Right lung (tissue), 10 donors: ENCODE data around the gene MTX1. TPM values are rescaled to one million over a fixed set of nuclear protein-coding genes. Genes with fewer than 3 reads are reported as not detected.
"Not testable (repeated sequence)": the region's sequence is repeated elsewhere in the genome, so short reads cannot be mapped to it uniquely, and the experiment has no call there.

Source experiments
- DNase-seq, 2 donors: peaks; one replicate each; pipeline ENCODE4 v3.0.0-alpha.2; 2013
- long read RNA-seq, 8 donors: transcript quantifications; one replicate each; lab custom pipeline, GENCODE V29; 2026
- polyA plus RNA-seq, 5 donors: library from polyadenylated mRNA; unstranded; fragments of 120-200 nt; gene quantifications; one replicate each; pipeline versions ENCODE4 v1.2.1 to v1.2.3, GENCODE V29; 2013; ENCODE audit warnings: inconsistent platforms in 1 of 5, low replicate concordance in 1 of 5; ENCODE audit not compliant: insufficient read length in 5 of 5, insufficient read depth in 1 of 5

MTX1 gene
- 10 to 100 TPM; 27.8 to 38.3 (median 32.0) TPM for polyA plus RNA-seq
- long read RNA-seq, donor 1, transcript MTX1-202 (8 exons, 1,632 nt) = major isoform, 23 of 25 reads
- long read RNA-seq, donor 1, partial matches to known transcripts = 0 of 25 reads
- long read RNA-seq, donor 1, other reads (novel, unspliced or antisense) = 0 of 25 reads
- long read RNA-seq, donor 2, transcript MTX1-202 (8 exons, 1,632 nt) = major isoform, 14 of 15 reads
- long read RNA-seq, donor 2, partial matches to known transcripts = 0 of 15 reads
- long read RNA-seq, donor 2, other reads (novel, unspliced or antisense) = 0 of 15 reads
- long read RNA-seq, donor 3, transcript MTX1-202 (8 exons, 1,632 nt) = major isoform, 13 of 16 reads
- long read RNA-seq, donor 3, partial matches to known transcripts = 0 of 16 reads
- long read RNA-seq, donor 3, other reads (novel, unspliced or antisense) = 0 of 16 reads
- long read RNA-seq, donor 4, transcript MTX1-202 (8 exons, 1,632 nt) = major isoform, 8 of 8 reads
- long read RNA-seq, donor 4, partial matches to known transcripts = 0 of 8 reads
- long read RNA-seq, donor 4, other reads (novel, unspliced or antisense) = 0 of 8 reads
- long read RNA-seq, donor 5, transcript MTX1-202 (8 exons, 1,632 nt) = major isoform, 22 of 36 reads
- long read RNA-seq, donor 5, partial matches to known transcripts = 6 of 36 reads
- long read RNA-seq, donor 5, other reads (novel, unspliced or antisense) = 5 of 36 reads
- long read RNA-seq, donor 6, transcript MTX1-202 (8 exons, 1,632 nt) = major isoform, 17 of 18 reads
- long read RNA-seq, donor 6, partial matches to known transcripts = 0 of 18 reads
- long read RNA-seq, donor 6, other reads (novel, unspliced or antisense) = 0 of 18 reads
- long read RNA-seq, donor 7, transcript MTX1-202 (8 exons, 1,632 nt) = major isoform, 13 of 14 reads
- long read RNA-seq, donor 7, partial matches to known transcripts = 0 of 14 reads
- long read RNA-seq, donor 7, other reads (novel, unspliced or antisense) = 0 of 14 reads
- long read RNA-seq, donor 8, partial matches to known transcripts = 0 of 4 reads
- long read RNA-seq, donor 8, other reads (novel, unspliced or antisense) = 0 of 4 reads

DNA sequence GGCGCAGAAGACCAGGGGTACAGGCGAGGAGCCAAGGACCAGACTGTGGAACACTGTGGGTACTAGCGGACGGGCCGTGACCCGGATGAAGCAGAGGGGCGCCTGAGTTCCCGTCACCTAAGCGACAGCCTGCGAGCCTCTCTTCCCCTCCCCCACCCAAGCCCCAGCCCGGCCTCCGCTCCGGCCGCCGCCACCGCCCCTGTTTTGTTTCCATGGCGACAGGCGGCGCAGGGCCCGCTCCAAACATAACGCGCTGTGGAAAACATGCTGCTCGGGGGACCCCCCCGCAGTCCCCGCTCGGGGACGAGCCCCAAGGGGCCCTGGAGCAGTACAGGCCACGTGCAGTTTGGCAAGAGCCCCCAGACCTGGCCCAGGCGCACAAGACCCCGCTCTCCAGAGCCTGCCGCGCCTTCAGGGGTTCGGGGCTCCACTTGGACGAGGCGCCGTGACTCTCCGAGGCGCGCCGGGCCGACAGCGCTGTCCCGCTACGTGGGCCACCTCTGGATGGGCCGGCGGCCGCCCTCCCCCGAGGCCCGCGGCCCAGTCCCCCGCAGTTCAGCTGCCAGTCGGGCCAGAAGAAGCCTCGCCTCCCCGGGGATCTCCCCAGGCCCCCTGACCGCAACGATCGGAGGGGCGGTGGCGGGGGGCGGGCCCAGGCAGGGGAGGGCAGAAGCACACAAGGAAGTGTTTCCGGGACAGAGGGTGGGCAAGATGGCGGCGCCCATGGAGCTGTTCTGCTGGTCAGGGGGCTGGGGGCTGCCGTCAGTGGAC is at the start of gene MTX1:
Gene MTX1 (plus strand): TSS at position 155 of the 771 bp plus-strand sequence. CDS start 110 bp downstream, at position 265.
- peak; percentile 94 for DNase-seq

GRCh38 chr1:155158991-155159390 is 49.5 kb upstream of the MTX1 start:
- DNase-seq = no peak

GRCh38 chr1:155160128-155160527 is 48.4 kb upstream of the MTX1 start:
- no peak for DNase-seq

DNA sequence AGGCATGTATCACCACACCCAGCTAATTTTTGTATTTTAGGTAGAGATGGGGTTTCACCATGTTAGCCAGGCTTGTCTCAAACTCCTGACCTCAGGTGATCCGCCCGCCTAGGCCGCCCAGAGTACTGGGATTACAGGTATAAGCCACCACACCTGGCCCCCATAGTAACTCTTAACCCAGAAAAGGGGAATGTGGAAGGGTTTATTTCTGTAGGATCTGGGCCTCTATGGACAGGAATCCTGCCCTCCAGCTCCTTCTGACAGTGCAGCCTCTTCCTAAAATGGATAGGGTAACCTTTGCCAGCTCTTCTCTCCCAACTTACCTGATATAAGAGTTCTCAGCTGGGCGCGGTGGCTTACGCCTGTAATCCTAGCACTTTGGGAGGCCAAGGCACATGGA is 45.9 kb upstream of the MTX1 start:
- DNase-seq = not testable (repeated sequence)

DNA sequence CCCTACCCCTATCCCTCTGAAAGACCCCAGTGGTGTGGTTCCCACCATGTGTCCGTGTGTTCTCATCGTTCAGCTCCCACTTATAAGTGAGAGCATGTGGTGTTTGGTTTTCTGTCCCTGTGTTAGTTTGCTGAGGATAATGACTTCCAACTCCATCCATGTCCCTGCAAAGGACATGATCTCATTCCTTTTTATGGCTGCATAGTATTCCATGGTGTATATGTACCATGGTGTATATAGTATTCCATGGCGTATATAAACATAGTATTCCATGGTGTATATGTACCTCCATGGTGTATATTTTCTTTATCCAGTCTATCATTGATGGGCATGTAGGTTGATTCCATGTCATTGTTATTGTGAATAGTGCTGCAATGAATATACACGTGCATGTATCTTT is 44.7 kb upstream of the MTX1 start:
- not testable (repeated sequence) for DNase-seq

DNA sequence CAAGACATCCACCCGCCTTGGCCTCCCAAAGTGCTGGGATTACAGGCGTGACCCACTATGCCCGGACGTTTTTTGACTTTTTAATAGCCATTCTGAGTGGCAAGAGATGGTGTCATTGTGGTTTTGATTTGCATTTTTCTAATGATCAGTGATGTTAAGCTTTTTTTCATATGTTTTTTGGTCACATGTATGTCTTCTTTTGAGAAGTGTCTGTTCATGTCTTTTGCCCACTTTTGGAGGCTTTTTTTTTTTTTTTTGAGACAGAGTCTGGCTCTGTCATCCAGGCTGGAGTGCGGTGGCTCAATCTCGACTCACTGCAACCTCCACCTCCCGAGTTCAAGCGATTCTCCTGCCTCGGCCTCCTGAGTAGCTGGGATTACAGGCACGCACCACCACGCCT is 43.9 kb upstream of the MTX1 start:
- not testable (repeated sequence) for DNase-seq

- no peak for DNase-seq
These were observed 42.4 kb upstream of the MTX1 start for GRCh38 chr1:155166051-155166470.

DNA sequence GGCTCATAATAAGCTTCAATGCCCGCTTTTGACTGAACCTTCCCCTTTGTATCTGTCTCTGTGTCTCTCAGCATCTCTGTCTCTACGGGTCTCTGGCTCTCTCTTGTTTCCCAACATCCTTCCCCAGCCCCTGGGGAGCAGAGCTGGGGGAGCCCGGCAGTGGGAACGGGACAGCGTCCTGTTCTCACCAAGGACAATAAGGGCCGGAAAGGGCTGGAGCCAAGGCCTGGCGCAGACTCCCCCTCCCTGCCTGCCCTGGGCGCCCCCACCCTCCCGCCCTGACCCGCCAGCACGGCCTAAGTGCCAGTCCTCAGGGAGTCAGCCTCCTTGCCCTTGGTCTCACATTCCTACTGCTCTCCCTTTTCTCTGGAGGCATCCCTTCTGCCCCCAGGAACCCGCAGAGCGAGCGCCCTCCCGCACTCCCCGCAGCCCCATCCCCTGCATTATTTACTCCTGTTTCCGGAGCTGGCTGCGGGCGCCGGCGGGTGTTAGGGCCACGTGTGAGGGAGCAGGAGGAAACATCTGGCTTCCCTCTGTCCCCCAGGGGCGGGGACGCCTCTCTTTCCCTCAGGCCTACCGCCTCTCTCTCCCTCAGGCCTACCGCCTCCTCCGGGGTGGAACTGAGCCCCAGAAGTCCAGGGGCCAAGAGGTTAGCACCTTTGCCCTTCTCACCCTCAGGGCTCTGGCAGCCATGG is 41.9 kb upstream of the MTX1 start:
- peak; percentile 73 to 78 for DNase-seq

DNA sequence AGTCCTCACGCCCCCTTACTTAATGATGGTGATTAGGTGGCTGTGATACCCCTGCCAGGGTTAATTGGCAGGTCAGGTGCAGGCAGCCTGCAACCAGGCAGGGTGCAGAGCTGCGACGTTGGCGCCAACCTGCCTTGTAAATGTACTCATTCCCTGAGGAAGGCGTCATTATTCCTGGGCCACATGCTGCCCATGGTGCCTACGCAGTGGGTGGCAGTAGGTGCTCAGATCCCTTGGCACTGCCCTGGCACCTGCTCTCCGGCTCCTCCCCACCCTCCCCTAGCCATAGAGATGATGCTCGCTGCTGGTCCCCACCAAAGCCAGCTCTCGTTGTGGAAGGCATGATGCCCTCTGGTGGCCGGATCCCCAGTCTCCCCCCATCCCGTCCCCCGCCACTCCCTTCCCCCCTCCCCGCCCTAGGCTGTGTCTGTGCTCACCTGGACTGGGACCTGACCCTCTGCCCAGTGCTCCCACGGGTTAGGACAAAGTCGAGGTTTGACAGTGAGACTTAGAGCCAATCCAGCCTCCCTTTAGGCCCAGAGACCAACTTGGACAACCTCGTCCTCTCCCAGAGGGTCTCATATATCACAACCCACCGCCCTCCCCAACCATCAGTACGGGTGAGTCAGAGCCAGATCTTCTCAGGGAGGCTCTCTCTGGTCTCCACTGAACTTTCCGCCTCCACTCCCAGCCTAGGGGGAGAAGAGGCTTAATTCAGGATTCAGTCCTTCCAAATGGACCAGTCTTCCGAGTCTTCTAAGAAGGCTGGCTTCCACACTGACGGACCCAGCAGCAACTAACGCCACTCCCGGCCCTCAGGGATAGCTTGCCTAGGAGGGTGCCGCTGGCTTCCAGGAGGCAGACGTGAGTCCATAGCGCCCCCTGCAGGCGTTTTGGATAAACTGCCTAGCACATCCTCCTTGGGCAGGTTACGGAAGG is 41.1 kb upstream of the MTX1 start:
- peak in 1 of 2 donors; percentile 76 for DNase-seq

- DNase-seq = not testable (repeated sequence)
These were observed 40.4 kb upstream of the MTX1 start for GRCh38 chr1:155168105-155168445.

DNA sequence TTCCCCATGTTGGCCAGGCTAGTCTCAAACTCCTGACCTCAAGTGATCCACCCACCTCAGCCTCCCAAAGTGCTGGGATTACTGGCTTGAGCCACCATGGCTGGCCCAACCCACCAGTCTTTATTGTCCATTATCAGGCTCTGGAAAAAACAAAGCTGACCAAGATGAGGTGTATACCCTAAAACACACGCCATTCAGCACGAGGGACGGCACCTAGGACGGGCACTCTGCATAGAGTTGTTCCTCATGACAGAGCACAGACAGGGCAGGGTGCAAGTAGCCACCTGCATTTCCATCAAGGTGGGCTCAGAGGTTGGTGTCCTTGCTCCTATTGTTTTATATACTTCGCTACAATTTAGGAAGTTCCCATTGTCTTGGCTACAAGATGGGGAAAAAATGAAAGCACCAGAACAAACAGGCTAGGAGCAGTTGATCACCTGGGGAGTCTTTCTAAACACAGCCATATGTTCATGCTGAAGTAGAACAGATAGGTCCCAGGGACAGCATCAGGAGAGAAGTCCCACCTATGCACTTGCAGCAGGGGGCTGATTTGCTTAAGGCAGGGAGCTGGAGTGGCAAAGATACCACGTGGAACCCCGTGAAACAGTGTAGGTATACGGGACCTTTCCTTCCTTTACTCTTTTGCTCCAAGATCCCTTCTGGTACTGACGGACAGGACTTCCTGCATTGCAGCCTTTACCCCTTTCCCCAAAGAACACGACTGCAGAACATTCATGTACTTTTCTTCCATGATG is 39.9 kb upstream of the MTX1 start:
- DNase-seq = no peak

- no peak for DNase-seq
These were observed 39.0 kb upstream of the MTX1 start for GRCh38 chr1:155169541-155169940.

DNA sequence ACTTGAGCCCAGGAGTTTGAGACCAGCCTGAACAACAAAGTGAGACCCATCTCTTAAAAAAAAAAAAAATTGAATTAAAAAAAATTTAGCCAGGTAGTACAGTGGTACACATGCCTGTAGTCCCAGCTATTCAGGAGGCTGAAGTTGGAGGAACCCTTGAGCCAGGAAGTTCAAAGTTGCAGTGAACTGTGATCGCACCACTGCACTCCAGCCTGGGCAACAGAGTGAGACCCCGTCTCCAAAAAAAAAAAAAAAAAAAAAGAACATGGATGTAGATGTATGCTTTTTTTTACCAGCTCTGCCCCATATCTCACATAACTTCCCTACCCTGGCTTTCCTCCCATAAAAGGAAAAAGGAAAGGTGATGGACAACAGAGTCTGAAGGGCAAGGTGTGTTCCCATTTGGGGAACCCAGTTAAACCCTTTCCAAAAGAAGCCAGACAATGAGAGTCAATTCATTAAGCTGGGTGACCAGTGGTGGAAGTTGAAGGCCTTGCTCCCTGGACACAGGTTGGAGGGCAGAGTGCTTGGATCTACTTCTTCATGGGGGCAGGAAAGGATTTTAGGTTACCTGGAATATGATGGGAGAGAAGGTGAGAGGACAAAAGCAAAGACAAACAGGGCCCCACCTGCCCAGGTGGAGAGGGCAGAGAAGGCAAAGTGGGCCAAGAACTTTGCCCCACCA is 38.3 kb upstream of the MTX1 start:
- no peak for DNase-seq

GRCh38 chr1:155170806-155171205 is 37.7 kb upstream of the MTX1 start:
- DNase-seq = no peak

DNA sequence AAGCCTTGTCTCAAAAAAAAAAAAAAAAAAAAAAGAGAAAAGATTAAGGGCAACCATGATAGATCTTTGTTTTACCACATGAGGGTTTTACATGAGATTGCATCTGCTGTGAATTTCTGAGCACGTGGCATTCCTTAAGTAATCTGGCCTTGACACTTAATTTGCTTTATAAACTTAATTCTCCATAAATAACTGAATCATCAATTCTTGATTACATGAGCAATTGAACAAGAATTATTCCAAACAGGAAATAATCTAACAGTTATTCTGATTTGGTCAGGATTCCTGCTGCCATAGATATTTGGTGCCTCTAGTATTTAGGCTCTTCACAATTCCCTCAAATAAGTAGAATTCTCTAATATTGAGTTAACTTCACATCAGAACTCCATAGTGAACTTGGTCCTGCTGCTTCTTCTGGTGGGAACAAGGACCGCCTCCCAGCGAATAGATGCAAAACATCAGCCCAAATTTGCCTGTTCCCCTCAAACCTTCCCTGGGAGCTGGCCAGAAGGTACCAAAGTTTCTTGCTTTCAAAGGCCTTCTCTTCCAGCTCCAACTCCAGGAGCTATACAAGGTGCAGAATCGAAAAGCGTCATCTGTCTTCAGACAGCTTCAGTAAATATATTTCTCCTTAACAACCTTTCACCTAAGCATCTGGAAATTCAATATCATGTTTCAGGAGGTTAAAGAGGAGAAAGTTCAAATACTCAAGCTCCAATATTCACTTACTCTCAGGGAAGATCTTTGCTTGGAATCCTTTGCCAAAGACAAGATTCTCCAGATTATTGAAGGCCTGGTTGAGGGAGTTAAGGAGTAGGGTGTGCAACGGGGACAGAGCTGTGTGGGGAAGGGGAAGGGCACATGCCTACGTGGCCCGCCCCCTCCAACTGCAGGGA is 36.4 kb upstream of the MTX1 start:
- DNase-seq = no peak

GRCh38 chr1:155172732-155173477 is 35.6 kb upstream of the MTX1 start, which contains the start of gene KRTCAP2:
Gene KRTCAP2 (minus strand): TSS chr1:155173304. CDS start chr1:155173224, 80 bp downstream.
- DNase-seq = peak; percentile 90 to 93
